HT1080 (cell line): ENCODE measurements around the gene ZMYND8. TPM values are rescaled to one million over a fixed set of nuclear protein-coding genes. Genes with fewer than 3 reads are reported as not detected.
A peak's percentile ranks its signal among the peaks of the same experiment; 100 is the strongest.
"Not testable (repeated sequence)": the region's sequence is repeated elsewhere in the genome, so short reads cannot be mapped to it uniquely, and the experiment has no call there.

Source experiments
- DNase-seq: peaks from one replicate; pipeline ENCODE4 v3.0.0-alpha.2; 2015; ENCODE audit warnings: low read depth
- total RNA-seq: library from RNA; depleted of rRNA; stranded (reverse); fragments of >200 nt; shearing (Covaris generic); gene quantifications from 2 replicates; pipeline ENCODE4 v1.2.3, GENCODE V29; 2014

ZMYND8 gene
- total RNA-seq, 1 experiment from 2014 or later: 23.7 TPM

GRCh38 chr20:47290008-47290407 lies 66.5 kb downstream of the ZMYND8 start:
- no peak for DNase-seq

- DNase-seq: no peak
Measured at GRCh38 chr20:47289096-47289495, 67.4 kb downstream of the ZMYND8 start.

GRCh38 chr20:47288530-47288929 lies 68.0 kb downstream of the ZMYND8 start:
- not testable (repeated sequence) for DNase-seq

- DNase-seq: no peak
Measured at GRCh38 chr20:47287609-47288144, 68.8 kb downstream of the ZMYND8 start.

- no peak for DNase-seq
Measured at GRCh38 chr20:47286681-47287080, 69.8 kb downstream of the ZMYND8 start.

GRCh38 chr20:47285189-47285588 lies 71.3 kb downstream of the ZMYND8 start:
- no peak for DNase-seq

GRCh38 chr20:47284373-47284772 lies 72.1 kb downstream of the ZMYND8 start:
- DNase-seq: no peak

GRCh38 chr20:47283411-47283810 lies 73.1 kb downstream of the ZMYND8 start:
- DNase-seq: no peak

- no peak for DNase-seq
Measured at GRCh38 chr20:47282864-47283263, 73.6 kb downstream of the ZMYND8 start.

- DNase-seq: no peak
Measured at GRCh38 chr20:47281376-47281775, 75.1 kb downstream of the ZMYND8 start.

GRCh38 chr20:47280668-47281067 lies 75.8 kb downstream of the ZMYND8 start:
- no peak for DNase-seq

- DNase-seq: no peak
Measured at GRCh38 chr20:47280228-47280627, 76.3 kb downstream of the ZMYND8 start.

- DNase-seq: peak; percentile 86
Measured at GRCh38 chr20:47278907-47279348, 77.6 kb downstream of the ZMYND8 start.

- DNase-seq: not testable (repeated sequence)
Measured at GRCh38 chr20:47277535-47277872, 79.0 kb downstream of the ZMYND8 start.

- no peak for DNase-seq
Measured at GRCh38 chr20:47276851-47277534, 79.5 kb downstream of the ZMYND8 start.

- DNase-seq: no peak
Measured at GRCh38 chr20:47276251-47276650, 80.2 kb downstream of the ZMYND8 start.

GRCh38 chr20:47275548-47275947 lies 81.0 kb downstream of the ZMYND8 start:
- no peak for DNase-seq

- DNase-seq: peak; percentile 97
Measured at GRCh38 chr20:47274401-47275108, 81.9 kb downstream of the ZMYND8 start.

- peak; percentile 37 for DNase-seq
Measured at GRCh38 chr20:47273591-47274235, 82.8 kb downstream of the ZMYND8 start.

- DNase-seq: peak; percentile 64
Measured at GRCh38 chr20:47272893-47273590, 83.5 kb downstream of the ZMYND8 start.

- no peak for DNase-seq
Measured at GRCh38 chr20:47271046-47271615, 85.4 kb downstream of the ZMYND8 start.
